Stimulated activated CD8-positive, alpha-beta memory T cell treated with anti-CD3 and anti-CD28 coated beads, Interleukin-15, amount 100 ng/mL, for 4 hours (primary cell): Measurements from ENCODE around the gene S1PR3.

Experiments
- DNase-seq, 2 donors: peaks; one replicate each; pipeline ENCODE4 v3.0.0-alpha.2; 2020; ENCODE audit warnings: low read depth in 2 of 2

The S1PR3 gene

DNA sequence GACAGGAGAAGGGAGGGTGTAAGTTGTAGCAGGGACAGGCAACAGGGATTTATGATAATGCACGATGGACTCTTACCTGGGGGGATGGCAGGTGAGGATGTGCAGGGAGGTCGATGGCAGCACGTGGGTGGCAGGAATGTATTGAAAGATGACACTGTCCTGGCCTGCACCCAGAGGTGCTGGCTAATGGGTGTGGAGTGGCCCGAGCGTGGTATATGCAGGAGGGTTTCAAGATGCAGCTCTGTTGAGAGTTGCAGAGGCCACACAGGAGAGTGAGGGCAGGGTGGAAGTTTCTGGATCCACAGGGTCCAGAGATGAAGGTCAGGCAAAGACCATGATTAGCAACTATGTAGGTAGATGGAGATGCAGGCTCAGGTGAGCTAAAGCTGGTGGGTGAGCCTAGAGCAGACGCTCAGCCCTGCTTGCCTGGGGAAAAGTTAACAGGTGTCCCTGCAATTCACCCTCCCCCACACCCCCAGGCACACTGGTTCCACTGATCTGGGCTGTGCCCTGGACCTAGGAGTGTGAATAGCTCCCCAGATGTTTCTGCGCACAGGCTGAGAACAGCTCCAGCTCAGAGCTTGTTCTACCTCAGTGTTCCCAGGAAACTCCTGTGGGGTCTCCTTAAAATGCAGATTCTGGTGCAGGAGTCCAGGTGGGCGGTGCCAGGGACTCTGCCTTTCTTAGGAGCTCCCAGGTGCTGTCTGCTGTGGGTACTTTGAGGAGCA, 21.5 kb upstream of the S1PR3 start:
- no peak for DNase-seq

DNA sequence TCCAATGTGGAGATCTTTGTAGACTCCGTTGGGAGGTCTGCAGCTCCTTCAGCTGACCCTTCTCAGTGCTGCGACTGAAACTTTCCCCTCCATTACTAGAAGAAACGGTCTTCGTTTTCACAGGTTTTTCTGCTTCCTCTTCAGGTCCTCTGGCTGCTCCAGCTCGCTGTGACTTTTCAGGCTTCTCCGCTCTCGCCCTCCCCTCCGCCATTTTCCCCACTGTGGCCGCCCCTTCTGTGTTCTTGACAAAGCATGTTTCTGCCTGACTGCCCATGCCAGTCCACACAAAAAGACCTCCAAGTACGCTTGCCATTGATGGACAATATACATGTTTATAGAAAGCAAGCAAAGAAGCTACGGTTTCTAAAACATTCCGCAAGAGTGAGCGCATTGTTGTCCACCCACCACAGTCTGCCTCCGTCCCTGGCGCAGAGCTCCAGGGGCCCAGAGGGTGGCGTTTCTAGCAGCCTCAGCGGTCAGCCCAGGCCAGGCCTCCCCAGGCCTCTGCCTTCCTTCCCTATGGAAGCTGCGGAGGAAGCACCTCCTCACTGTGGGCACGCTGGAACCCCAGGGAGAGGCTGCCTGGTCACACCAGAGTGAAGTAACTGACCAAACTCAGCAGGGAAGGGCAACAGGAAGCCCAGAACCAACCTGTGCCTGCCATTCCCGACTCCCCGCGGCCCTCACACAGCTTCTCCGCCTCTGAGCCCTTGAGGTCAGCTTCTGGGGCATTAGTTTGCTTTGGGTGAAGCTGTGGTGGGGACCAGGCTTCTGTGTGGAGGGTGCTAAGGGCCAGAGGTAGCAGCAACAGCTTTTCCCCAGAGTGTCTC, 19.9 kb upstream of the S1PR3 start:
- no peak for DNase-seq

DNA sequence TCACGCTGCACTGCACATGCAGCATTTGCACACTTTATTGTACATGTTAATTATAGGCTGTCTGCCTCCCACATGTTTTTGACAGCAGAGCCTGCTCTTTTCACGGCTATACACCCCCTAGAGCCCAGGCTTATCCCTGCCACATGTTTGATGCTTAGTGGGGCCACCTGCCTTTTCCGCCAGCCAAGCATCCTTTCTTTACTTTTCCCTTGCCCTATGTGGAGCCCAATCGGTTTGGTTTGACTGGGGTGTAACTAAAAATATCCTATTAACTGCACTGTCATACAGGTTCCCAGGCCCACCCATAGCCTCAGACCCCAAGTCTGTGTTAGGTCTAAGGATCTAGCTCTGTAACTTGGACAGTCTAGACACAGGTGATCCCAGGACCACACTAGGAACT, 18.9 kb upstream of the S1PR3 start:
- no peak for DNase-seq

DNA sequence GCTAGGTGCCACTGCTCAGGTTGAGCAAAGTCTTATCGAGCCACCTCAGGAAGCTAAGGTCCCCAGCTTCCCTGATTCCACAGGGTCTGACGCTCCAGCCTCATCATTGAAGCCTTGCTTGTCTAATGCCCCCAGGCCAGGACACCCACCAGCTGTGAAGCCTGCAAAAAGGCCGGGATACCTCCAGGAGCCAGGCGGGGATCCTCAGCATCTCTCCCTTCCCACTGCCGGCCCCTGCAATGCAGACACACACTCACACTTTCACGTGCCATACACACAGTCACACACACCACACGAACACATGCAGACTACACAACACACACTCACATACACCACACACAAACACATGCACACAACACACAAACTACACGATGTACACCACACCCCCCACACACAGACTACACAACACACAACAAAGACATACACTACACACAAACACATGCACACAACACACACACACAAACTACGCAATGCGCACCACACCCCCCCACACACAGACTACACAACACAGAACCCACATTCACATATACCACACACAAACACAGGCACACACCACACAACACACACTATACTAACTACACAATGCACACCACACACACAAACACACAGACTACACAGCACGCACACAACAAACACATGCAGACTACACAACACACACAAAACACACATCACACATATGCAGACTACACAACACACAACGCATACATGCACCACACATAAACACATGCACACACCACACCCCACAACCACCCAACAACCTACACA, 17.8 kb upstream of the S1PR3 start:
- no peak for DNase-seq

DNA sequence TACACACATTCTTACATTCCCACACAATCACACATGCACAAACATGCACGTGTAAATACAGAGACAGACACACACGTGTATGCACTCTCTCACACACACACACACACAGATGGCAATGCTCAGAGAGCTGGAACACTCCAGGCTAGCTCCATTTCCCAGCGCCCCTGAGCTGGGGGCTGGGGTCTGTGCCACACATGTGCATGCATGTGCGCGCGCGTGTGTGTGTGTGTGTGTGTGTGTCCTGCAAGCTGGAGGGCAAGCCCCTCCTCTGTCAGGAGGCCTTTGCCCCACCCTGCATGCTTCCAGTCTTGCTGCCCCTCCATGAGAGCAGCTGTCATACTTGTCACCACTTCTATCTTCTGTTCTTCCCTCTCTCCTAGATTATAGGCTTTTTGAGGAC, 16.6 kb upstream of the S1PR3 start:
- DNase-seq, result no peak

DNA sequence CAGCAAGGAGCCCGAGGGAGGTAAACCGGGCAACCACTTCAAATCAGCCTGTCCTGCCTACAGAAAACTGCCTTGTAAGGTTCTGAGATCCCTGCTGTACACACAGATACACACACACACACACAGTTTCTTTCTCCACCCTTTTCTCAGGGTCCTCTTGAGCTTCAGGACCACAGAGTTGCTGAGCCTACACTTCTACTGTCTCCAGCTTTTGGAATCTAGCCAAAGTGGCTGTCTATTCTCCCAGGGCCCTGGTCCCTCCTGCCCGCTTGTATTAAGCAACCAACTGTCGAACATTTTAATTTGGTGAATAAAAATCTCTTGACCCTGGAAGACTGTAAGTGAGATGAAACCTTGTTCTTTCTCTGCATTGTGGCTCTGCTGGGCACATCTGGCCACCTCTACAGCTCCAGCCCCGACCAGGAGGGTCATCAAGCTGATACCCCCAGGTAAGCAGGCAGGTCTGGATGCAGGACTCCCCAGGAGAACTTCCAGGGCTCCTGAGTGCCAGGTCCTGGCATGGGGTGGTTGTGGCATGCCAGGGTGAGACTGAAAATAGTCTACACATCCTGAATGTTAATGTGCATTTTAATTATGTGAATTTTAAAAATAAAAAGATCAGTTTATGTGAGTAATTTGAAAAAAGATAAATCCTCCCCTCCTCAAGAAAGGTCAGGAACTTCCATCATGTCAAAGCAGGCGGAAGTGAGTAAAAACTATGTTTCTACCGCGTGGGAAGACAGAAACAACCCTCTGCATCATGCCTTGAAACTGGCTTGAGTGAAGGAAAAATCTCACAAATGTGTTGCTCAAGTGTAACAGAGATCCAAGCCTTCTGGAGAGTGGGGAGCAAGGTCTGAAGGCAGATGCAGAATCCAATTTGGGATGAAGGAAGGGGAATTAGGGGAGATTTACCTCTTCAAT, 15.0 kb upstream of the S1PR3 start:
- DNase-seq, result no peak

DNA sequence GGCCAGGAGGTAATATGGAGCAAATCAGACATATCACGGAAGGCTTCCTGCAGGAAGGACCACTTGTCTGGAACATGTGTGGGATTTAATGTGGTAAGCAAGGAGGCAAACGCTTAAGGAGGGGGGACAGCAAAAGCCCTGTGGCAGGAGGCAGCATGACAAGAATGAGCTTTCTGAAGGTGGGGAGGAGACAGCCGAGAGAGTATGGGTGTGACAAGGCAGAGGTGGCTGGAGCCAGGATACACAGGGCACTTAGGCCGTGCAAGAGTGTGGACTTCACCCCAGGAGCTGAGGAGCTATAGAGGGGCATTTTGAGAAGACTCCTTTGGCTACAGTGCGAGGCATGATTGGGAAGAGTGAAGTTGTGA, 14.4 kb upstream of the S1PR3 start:
- DNase-seq, result no peak

DNA sequence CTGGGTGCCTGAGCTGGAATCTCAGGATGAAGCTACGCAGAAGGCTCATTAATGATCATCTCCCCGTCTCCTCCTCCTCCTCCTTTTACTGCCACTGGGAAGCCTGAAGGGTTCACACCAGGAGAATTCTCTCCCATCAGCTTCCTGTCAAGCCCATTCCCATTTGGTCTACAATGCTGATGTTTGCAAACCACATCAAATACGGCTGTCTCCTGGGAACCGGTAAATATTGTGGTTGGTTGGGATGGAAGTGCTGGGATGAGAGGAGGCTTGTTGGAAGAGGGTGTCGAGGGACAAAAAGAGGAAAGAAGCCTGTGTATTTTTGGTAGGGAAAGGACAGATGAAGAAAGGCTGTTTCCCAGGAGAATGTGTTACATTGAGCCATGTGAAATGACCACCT, 13.2 kb upstream of the S1PR3 start:
- no peak for DNase-seq

DNA sequence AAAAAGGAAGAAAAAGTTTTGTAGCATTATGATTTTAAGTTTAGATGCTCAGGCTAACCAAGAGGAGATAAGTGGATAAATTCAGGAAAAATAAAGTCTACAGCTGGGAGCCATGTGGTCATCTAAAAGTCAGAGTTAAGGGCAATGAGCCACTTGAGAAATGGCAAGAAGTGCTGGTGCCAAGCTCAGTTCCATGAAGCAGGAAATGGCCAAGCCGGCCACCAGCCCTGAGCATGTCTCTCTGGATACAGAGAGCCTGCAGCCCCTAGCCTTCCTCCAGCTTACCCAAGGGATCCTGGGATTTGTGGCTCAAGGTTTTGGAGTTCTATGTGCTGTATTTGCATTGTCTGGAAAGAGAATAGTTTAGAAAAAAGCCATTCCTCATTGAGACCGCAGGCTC, 12.2 kb upstream of the S1PR3 start:
- no peak for DNase-seq

DNA sequence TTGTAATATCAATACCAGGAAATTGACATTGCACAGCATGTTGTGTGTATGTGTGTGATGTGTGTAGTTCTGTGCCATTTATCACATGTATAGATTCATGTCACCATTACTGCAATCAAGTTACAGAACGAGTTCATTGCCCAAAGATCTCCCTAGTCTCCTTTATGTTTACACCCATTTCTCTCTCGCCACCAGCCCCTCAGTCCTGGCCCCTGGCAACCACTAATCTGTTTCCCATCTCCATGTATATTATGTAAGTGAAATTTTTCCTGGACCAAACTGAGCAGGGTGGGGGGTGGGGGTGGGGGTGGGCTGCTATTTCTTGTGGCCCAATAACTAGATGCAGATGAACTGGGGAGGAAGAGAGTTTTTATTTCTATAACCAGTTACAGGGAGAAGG, 11.5 kb upstream of the S1PR3 start:
- no peak for DNase-seq

DNA sequence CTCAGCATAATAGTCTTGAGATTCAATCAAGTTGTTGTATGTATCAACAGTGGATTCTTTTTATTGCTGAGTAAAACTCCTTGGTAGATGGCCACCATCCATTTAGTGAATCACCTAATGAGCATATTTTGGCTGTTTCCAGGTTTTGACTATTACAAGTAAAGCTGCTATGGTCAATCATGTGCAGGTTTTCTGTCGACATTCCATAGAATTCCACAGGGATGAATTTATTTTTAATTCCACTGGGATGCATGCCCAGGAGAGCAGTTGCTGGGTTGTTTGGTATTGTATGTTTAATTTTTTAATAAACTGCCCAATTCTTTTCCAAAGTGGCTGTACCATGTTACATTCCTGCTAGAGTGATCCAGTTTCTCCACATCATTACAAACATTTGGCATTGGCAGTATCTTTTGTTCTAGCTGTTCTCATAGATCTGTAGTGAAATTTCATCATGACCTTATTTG, 10.5 kb upstream of the S1PR3 start:
- no peak for DNase-seq

DNA sequence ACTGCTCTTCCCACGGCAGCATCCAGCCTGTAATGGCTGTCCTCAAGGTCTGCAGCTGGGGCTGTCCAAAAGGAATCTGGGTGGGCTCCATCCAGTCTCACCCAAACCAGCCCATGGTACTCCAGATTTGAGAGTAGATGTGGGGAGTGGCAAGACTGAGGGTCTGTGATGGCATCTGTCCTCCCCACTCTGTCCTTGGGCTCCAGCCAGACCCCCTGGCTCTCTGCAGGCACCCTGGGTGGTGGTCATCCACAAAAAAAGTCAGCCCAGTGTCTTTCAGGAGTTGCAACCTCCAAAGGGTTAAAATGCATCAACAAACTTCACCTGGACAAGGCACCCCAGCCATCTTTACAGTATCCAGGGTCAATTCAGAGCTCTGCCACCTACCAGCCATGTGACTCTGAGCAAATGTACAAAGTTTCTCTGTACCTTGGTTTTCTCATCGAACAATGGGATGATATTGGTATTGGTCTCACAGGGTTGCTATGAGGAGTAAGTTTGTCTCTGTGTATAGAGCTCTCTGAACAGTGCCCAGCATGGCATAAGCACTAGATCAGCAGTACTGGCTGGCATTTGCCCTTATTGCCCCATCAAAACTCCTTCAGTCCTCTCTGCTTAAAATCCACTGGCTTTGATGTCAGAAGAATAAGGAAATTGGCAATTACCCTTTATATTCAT, 7.3 kb upstream of the S1PR3 start:
- DNase-seq, result no peak

DNA sequence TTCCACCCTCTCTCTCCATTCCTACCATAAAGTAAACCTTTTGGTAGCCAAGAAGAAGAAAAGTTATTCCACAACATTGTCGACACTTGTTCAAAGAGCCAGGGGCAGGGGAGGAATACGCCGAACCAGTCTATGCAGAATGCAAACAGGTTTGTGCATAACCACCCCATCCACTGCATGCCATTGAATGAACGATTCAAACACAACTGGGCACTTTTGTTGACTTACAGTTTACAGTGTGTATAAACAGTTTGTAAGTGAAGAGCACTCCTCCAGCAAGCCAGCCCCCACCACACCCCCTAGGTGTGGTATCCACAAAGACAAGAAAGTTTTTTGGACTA, 6.8 kb upstream of the S1PR3 start:
- no peak for DNase-seq

DNA sequence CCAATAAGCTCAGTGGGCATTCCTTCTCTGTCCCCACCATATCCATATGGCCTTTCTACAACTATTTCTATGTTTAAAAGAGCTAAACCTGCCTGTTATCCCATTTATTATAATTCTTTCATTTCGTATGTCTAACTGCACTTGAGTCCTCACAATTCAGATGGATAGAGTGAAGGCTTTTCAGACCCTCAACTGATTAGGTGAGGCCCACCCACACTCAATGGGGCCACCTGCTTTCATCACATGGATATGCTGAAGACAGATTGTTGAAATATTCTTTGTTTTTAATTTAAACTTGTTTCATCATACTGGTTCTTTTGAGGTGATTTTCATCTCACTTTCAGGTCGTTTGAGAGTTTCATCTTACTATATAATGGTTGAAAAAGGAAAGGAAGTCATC, 5.7 kb upstream of the S1PR3 start:
- DNase-seq, result no peak

DNA sequence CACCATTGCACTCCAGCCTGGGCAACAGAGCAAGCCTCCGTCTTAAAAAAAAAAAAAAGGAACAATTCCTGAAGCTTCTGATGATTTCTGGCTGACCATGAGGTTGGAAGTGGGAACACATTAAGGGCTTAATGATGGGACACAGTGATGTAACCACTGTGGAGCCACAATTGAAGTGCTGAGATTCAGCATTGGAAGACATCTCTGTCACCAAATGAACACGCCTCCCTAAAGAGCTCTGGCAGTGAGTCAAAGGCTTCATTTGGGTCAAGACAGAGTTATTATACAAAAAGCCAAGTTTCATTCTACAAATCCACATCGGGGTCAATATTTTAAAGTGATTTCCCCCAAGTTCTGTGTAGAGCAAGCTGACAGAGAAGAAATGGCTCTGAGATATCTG, 4.5 kb upstream of the S1PR3 start:
- DNase-seq, result no peak

DNA sequence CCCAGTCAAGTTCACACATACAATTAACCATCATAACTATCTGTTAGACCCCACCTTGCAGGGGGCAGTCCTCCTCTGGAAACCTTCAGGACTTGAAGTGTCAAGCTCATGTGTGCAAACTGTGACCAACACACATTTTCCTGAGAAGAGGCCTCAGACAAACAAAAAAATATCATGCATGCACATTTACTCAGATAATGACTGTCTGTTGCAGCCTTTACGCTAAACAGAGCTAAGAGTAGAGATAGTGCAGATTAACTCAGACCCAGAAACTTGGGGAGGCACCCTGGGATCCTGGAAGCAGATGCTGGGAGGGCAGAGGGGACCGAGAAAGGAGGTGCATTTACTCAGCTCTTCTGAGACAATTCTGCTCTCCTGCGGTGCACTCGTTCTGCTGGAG, 3.6 kb upstream of the S1PR3 start:
- DNase-seq, result no peak

DNA sequence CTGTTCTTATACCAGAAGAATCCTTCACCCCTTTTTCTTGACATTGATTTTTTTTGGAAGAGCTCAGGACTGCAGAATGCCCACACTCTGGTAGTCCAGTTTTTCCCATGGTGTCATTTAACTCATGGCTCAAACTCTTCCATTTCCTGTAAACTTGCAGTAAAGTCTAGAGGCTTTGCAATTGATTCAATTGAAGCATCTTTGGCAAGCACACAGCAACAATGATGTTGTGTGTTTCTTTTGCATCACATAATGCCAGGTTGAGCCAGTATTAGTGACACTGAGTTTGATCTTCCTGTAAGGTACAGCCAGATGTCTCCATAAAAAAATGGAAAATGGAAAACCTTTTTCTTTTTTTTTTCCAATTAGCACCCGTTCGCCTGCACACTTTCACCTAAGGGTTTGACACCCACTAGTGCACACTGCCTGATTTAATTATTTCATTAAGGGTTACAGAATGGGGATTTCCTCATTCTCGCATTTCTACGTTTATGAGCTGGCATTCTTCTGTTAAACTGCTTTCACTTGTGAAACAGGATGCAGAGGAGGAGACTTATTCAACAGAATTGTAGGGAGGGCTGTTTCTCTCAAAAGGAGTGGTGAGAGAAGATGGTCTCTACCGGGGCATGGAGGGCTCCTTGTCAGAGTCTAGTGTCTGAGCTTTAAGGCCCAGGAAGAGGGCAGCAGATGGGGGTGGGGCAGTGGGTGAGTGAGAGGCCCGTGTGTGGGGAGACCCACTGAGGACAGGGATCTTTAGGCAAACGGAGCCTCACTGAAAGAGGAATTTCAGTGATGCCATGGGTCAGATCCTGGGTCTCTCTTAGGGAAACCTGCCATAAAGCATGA, 2.2 kb upstream of the S1PR3 start:
- DNase-seq, result no peak

DNA sequence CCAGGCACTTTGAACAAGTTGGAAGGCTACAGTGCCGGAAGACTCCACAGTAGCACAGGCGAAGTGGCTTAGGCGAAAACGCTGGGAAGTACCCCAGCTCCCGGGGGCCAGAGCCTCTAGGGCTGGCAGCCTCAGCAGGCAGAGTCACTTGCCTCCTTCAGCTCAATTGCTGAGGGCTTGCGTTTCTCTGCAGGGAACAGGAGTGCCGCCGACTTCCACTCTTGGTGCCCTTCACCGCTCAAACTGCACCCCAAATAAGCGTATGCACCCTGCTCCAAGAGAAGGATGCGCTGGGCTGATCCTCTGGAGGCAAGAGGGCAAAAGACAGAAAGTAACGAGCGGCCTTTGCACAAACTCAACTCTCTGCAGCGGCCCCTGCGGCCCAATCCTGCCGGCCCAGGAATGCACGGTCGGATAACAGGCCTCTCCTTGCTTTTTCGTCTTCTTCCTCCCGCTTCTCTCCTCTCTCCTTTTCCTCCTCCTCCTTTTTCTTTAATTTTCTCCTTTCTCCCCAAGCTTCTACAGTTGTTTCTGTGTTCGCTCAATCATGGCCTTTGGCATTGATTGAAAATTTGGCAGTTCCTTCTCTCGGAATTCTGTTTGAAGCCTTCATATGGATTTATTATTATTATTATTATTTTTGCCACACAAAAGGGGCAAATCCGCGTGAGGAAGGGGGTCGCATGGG, 1.1 kb upstream of the S1PR3 start:
- no peak for DNase-seq

DNA sequence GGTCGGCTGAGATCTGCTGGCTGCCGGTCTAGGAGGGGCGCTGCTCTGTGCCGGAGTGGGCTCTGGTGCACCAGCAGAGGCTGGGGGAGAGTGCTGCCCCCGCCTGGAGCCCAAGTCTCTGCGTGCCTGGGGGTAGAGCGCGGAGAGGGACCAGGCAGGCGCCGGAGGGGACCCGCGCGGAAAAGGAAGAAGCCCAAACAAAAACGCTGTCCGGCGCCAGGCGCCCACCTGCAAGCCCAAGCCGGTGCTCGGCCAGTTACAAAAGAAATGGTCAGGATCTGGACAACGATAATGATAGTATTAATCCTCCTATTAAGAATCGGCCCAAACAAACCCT, 571 bp upstream of the S1PR3 start:
- no peak for DNase-seq

DNA sequence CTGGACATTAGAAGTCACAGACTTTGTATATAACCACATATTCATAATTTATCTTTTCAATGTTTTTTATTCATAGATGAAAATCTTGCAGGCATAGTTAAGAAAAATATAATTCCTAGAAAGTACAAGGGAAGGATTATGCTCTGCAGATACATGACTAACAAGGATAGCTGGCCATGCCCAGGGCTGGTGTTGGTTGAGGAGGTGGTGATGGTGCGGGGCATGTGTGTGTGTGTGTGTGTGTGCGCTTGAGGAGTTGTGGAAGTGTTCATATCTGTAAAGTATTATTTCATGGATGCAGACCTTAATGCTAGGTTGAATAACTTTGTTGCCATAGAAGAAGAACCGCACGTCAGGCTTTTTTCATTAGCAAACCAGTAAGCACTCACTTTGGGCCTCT, 1.3 kb downstream of the S1PR3 start:
- DNase-seq, result no peak
